OCI-M1 (cell line): Measurements from ENCODE around the gene PTPN7.

ENCODE experiments used
- DNase-seq: peaks from one replicate; lab custom pipeline; 2025; lab: John Stamatoyannopoulos, UW

The PTPN7 gene

GRCh38 chr1:202106340-202107254 lies 53.8 kb downstream of the PTPN7 start:
- no peak for DNase-seq

GRCh38 chr1:202105571-202106339 lies 54.6 kb downstream of the PTPN7 start:
- DNase-seq, result peak; percentile 90

GRCh38 chr1:202104073-202104472 lies 56.3 kb downstream of the PTPN7 start:
- DNase-seq, result no peak

- no peak for DNase-seq
These were observed 59.2 kb downstream of the PTPN7 start for GRCh38 chr1:202101184-202101583.
